HG03342 (cell line): ENCODE results near the gene RNF112.

Experiments
- ATAC-seq: cut with Tn5 transposase; IDR thresholded peaks from one replicate; pipeline ENCODE4 v1.9.1; 2021; ENCODE audit warnings: mild to moderate bottlenecking, moderate library complexity; ENCODE audit not compliant: unreplicated experiment

Gene RNF112

GRCh38 chr17:19386974-19387920 lies 23.8 kb upstream of the RNF112 start, which contains the start of gene MFAP4:
Gene MFAP4, minus strand, starts transcription at chr17:19387190. Its CDS starts 35 bp downstream, at chr17:19387155.
- no peak for ATAC-seq

- ATAC-seq: no peak
These were observed 23.0 kb upstream of the RNF112 start for GRCh38 chr17:19387921-19388521.

GRCh38 chr17:19388791-19389785 lies 21.9 kb upstream of the RNF112 start:
- no peak for ATAC-seq

- ATAC-seq: no peak
These were observed 20.1 kb upstream of the RNF112 start for GRCh38 chr17:19390951-19391350.

DNA sequence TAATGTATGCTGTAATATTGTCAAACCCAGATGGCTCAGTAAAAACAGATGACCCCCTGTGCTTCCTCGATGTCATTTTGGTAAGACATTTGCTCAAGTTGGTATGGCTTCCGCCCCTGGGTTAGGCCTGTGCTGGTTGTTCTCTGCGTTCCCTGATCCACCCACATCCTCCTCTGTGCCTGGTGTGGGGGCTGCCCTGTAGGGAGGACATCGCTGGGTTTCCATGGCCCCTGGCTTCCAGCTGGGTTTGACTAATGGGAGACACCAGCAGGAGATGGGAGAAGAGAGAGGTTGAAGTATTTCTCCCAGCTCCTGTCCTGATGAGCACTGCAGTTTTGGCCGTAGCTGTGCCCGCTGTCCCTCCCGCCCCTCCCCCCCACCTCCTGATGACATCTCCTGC lies 19.6 kb upstream of the RNF112 start:
- no peak for ATAC-seq

GRCh38 chr17:19392303-19392702 lies 18.7 kb upstream of the RNF112 start:
- ATAC-seq: no peak

- no peak for ATAC-seq
These were observed 13.4 kb upstream of the RNF112 start for GRCh38 chr17:19397556-19398041.

DNA sequence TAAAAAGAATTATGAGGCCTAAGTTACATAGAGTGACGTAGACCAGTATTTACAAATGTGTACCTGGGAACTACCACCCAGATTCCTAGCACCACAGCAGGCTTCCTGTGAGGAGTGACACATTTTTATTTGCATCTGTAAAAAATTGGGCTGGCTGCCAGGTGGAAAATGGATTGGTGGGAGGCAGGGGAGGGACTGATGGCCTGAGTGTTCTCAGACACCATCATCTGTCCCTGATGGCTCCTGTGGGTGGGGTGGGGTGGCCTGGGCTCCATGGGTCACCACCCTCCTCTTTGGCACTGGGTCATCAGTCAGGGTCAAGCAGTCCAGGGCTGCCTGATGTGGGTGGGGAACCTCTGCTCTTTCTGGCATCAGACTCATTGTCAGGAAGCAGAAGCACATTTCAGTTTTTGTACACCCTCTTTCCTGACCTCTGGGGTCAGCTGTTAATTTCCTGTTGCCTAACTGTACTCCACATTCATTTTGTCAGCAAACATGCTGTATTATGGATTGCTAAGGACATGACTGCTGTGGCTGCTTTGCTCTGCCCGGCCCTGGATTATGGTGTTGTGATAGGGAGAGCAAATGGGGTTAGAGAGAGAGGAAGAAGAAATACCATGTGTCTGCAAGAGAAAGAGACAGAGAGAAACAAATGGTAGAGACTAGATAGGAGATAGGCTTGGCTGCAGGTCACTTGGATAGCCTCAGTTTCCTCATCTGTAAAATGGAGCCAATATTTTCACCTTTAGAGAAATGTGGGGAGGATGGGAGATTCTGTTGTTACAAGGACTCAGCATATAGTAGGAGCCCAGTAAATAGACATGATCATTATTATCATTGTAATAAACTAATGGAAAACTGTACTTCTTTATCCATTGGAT lies 12.5 kb upstream of the RNF112 start:
- no peak for ATAC-seq

GRCh38 chr17:19399750-19400450 lies 11.1 kb upstream of the RNF112 start:
- ATAC-seq: no peak

- no peak for ATAC-seq
These were observed 9.6 kb upstream of the RNF112 start for GRCh38 chr17:19401321-19402010.

DNA sequence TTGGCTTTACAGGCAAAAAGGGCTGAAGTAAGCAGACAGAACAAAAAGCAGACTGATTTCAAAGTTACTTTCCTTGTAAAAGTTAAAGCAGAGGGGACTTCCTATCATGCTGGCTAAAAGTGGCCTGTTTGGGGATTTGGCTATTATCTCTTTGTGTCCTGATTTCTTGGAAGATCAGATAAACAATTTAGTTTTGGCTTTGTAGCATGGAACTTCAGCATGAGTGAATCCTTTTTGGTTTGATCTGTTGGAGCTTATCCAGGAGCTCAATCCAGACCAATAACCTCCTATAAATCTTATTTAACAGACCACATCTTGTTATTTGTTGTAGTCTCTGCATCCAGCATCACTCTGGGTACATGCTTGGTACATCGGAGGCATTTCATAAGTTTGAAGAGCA lies 8.9 kb upstream of the RNF112 start:
- no peak for ATAC-seq

GRCh38 chr17:19403021-19403420 lies 8.0 kb upstream of the RNF112 start:
- ATAC-seq: no peak

DNA sequence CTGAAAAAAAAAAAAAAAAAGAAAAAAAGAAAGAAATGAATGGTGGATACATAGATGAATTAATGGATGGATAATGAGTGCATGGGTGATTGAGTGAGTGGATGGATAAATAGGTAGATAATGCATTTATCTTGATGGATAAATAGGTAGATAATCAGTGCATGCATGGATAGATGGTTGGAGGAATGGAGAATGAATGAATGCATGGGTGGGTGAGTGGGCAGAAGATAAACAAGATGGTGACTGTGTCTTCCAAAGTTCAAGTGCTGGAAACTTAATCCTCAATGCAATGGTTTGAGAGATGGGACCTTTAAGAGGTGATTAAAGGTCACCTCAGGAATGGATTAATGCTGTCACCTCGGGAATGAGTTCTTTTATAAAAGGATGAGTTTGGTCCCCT lies 6.8 kb upstream of the RNF112 start:
- ATAC-seq: no peak

- ATAC-seq: no peak
These were observed 5.9 kb upstream of the RNF112 start for GRCh38 chr17:19405114-19405513.

DNA sequence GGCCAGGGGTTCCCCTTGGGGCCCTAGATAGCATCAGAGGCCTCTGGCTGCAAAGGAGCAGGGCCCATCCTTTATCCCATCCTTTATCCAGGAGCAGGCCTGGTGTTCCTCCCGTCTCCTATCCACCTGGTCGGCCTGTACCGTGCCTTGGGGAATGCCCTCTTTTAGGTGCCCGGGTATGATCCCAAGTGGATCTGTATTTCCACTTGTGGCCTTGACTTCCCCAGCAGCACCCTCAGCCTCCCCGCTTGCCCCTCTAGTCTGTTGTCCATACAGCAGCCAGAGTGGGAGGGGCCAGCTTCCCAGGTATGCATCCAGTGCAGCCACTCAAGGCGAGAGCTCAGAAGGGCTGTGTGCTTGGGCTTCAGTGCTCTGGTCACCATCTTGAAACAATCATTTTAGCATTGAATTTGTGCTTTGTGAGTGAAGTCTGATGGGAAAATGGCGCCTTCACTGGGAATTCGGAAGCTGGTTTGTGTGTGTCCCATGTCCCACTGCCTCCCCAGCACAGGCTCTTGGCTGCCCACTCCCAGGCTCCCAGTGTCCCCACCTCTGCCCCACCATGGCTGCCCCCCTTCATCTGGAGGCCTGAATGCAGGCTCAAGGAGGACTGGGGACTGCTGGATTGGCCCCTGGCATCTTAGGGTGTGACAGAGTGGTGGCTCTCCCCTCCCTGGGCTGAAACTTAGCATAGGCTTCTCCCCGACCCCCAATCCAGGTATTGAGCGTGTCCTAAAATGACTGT lies 3.3 kb upstream of the RNF112 start:
- ATAC-seq: no peak

DNA sequence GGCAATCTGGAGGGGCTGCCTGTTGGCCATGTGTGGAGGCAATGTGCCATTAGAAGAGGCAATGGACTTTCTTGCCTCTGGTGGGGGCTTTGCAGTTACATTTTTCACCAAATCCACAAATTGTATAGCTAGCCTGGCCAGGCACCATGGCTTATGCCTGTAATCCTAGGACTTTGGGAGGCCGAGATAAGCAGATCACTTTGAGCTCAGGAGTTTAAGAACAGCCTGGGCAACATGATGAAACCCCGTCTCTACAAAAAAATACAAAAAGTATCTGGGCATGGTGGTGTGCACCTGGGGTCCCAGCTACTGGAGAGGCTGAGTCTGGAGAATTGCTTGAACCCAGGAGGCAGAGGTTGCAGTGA lies 2.7 kb upstream of the RNF112 start:
- no peak for ATAC-seq

- no peak for ATAC-seq
These were observed 2.0 kb upstream of the RNF112 start for GRCh38 chr17:19409066-19409465.

DNA sequence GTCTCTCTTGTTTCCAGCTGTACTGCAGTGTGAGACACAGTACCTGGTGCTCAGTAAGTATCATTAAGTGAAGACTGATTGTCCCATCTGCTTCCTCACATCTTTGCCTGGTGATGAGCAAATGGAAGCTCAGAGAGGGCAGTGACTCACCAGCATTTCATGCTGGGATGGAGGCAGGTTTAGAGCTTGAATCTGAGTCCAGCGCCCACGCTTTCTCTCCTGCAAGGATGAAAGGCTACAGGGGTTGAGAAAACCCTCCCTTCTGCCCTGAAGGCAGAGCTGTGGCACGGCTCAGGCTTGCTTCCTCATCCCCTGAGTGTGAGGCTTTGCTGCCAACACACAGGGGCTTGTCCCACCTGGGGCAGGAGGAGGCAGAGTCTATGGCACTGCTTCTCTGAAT lies 1.5 kb upstream of the RNF112 start:
- no peak for ATAC-seq
